Medulla oblongata (tissue), 1 donor: ENCODE data around the gene SIM2.

Experiments used
- DNase-seq: peaks from one replicate; pipeline ENCODE4 v3.0.0-alpha.2; 2015; ENCODE audit errors: extremely low spot score

Gene SIM2

GRCh38 chr21:36684957-36685714 is 13.8 kb upstream of the SIM2 start:
- no peak for DNase-seq

GRCh38 chr21:36686955-36687354 is 12.0 kb upstream of the SIM2 start:
- DNase-seq: no peak

- DNase-seq: no peak
Observed at GRCh38 chr21:36688324-36688723, 10.6 kb upstream of the SIM2 start.

- no peak for DNase-seq
Observed at GRCh38 chr21:36689324-36689723, 9.6 kb upstream of the SIM2 start.

- no peak for DNase-seq
Observed at GRCh38 chr21:36690628-36691554, 8.0 kb upstream of the SIM2 start.

GRCh38 chr21:36691555-36692041 is 7.3 kb upstream of the SIM2 start:
- DNase-seq: no peak

GRCh38 chr21:36692114-36692834 is 6.6 kb upstream of the SIM2 start:
- DNase-seq: no peak

GRCh38 chr21:36692835-36693488 is 6.0 kb upstream of the SIM2 start:
- no peak for DNase-seq

GRCh38 chr21:36693489-36694030 is 5.4 kb upstream of the SIM2 start:
- no peak for DNase-seq

- DNase-seq: no peak
Observed at GRCh38 chr21:36694031-36694515, 4.8 kb upstream of the SIM2 start.

GRCh38 chr21:36694593-36695282 is 4.2 kb upstream of the SIM2 start:
- DNase-seq: no peak

- DNase-seq: no peak
Observed at GRCh38 chr21:36695283-36695634, 3.7 kb upstream of the SIM2 start.

GRCh38 chr21:36695671-36696389 is 3.1 kb upstream of the SIM2 start:
- DNase-seq: no peak

GRCh38 chr21:36696390-36697059 is 2.4 kb upstream of the SIM2 start:
- DNase-seq: no peak

GRCh38 chr21:36697060-36697850 is 1.7 kb upstream of the SIM2 start:
- DNase-seq: no peak

- DNase-seq: no peak
Observed at GRCh38 chr21:36697851-36698384, 997 bp upstream of the SIM2 start.

GRCh38 chr21:36698385-36698980 is 432 bp upstream of the SIM2 start:
- DNase-seq: no peak
